Left ventricle myocardium inferior (tissue), 1 donor: ENCODE results near the gene PRG2. TPM values are rescaled to one million over a fixed set of nuclear protein-coding genes. Genes with fewer than 3 reads are reported as not detected.

ENCODE experiments used
- DNase-seq: peaks from one replicate; pipeline ENCODE4 v3.0.0-alpha.2; 2020
- H3K27ac ChIP-seq: fragments of 200-600 bp; replicated peaks from 2 replicates; pipeline ENCODE4 v1.8.0; 2021
- H3K27me3 ChIP-seq: fragments of 200-600 bp; 2 replicates; pipeline ENCODE4 v1.8.0; 2021; ENCODE audit warnings: low read depth
- H3K36me3 ChIP-seq: fragments of 200-600 bp; 2 replicates; pipeline ENCODE4 v1.8.0; 2021
- H3K4me1 ChIP-seq: fragments of 200-600 bp; 2 replicates; pipeline ENCODE4 v1.8.0; 2021
- H3K4me3 ChIP-seq: fragments of 200-600 bp; 2 replicates; pipeline ENCODE4 v1.8.0; 2021; ENCODE audit warnings: mild to moderate bottlenecking, moderate library complexity
- H3K9me3 ChIP-seq: fragments of 200-600 bp; replicated peaks from 2 replicates; pipeline ENCODE4 v1.8.0; 2021
- intact Hi-C: fragments of 100-400 bp; cut with micrococcal nuclease; formaldehyde crosslinking; loops from one replicate; pipeline ENCODE4 v1.11.0; 2022
- total RNA-seq: library from RNA; stranded (reverse); fragmentation: NEBNext Ultra II Directional; extraction: Animal tissue kit (Norgen Biotek cat#: 25700); gene quantifications from one replicate; pipeline ENCODE4 v1.2.1, GENCODE V29; 2021
- TF ChIP-seq, protein P1 (sequence below): fragments of 200-600 bp; IDR thresholded peaks from 2 replicates; pipeline ENCODE4 v1.8.0; 2021; ENCODE audit warnings: antibody characterized with exemption, mild to moderate bottlenecking, borderline replicate concordance
- donor health status: DM: no; HTN: yes; CAD: no; lungs with severe emphysema.

The PRG2 gene
- total RNA-seq, 1 donor from 2014 or later: not detected

DNA sequence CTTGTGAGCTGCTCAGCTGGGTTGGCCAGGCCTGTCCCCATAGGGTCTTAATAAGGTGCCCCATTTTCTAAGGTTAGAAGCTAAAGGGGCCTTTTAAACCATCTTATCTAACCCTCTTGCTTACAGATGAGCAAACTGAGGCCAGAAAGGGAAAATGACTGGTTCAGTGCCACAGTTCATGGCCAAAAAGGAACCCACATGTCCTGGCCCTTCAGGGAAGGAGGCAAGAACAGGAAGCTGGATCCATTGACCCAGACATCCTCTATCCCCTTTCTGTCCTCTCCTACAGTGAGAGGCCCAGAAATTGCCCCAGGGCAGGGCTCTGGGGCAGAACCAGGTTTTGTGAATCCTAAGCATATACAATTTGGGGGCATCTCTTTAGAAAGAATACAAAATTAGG, 19.5 kb downstream of the PRG2 start:
- Histone ChIP-seq H3K4me3 (no peak overlapping the region), H3K27me3 (no peaks in the 10 kb centered on the region), H3K36me3 (no peaks in the 10 kb centered on the region), H3K27ac (no peak overlapping the region), H3K4me1 (peaks cover 27% of the 10 kb centered on the region), H3K9me3 (no peaks in the 10 kb centered on the region)
- TF ChIP-seq, protein P1, sequence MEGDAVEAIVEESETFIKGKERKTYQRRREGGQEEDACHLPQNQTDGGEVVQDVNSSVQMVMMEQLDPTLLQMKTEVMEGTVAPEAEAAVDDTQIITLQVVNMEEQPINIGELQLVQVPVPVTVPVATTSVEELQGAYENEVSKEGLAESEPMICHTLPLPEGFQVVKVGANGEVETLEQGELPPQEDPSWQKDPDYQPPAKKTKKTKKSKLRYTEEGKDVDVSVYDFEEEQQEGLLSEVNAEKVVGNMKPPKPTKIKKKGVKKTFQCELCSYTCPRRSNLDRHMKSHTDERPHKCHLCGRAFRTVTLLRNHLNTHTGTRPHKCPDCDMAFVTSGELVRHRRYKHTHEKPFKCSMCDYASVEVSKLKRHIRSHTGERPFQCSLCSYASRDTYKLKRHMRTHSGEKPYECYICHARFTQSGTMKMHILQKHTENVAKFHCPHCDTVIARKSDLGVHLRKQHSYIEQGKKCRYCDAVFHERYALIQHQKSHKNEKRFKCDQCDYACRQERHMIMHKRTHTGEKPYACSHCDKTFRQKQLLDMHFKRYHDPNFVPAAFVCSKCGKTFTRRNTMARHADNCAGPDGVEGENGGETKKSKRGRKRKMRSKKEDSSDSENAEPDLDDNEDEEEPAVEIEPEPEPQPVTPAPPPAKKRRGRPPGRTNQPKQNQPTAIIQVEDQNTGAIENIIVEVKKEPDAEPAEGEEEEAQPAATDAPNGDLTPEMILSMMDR: no peak
- DNase-seq: no peak
- intact Hi-C loops: no loop called here

- no peak for DNase-seq
- intact Hi-C loops: no loop called here
- TF ChIP-seq, protein P1: no peak
Observed at GRCh38 chr11:57370251-57370650, 20.2 kb downstream of the PRG2 start.

GRCh38 chr11:57368845-57369232, 21.6 kb downstream of the PRG2 start:
- intact Hi-C loops: no loop called here
- TF ChIP-seq, protein P1: no peak
- no peak for DNase-seq
- Histone ChIP-seq H3K36me3 (no peaks in the 10 kb centered on the region), H3K9me3 (no peaks in the 10 kb centered on the region), H3K27ac (no peak overlapping the region), H3K27me3 (peaks cover 9% of the 10 kb centered on the region), H3K4me1 (peaks cover 22% of the 10 kb centered on the region), H3K4me3 (no peak overlapping the region)

More at GRCh38 chr11:57370251-57370650, 20.2 kb downstream of the PRG2 start:
- Histone ChIP-seq H3K4me3 (no peak overlapping the region), H3K27ac (no peak overlapping the region), H3K27me3 (peaks cover 4% of the 10 kb centered on the region), H3K9me3 (no peaks in the 10 kb centered on the region), H3K4me1 (peaks cover 22% of the 10 kb centered on the region), H3K36me3 (no peaks in the 10 kb centered on the region)

- peaks cover 18% of the 10 kb centered on the region for H3K4me1 ChIP-seq
- no peak overlapping the region for H3K27ac ChIP-seq
- H3K27me3 ChIP-seq: peaks cover 9% of the 10 kb centered on the region
- no peaks in the 10 kb centered on the region for H3K9me3 ChIP-seq
- no peak for DNase-seq
- no peaks in the 10 kb centered on the region for H3K36me3 ChIP-seq
- TF ChIP-seq, protein P1: no peak
- intact Hi-C loops: no loop called here
- no peak overlapping the region for H3K4me3 ChIP-seq
Observed at GRCh38 chr11:57368106-57368844, 22.2 kb downstream of the PRG2 start.

- no peak for DNase-seq
- H3K36me3 ChIP-seq: no peaks in the 10 kb centered on the region
- H3K4me1 ChIP-seq: peaks cover 6% of the 10 kb centered on the region
- intact Hi-C loops: no loop called here
- H3K4me3 ChIP-seq: no peak overlapping the region
- no peak overlapping the region for H3K27ac ChIP-seq
- TF ChIP-seq, protein P1: no peak
- H3K27me3 ChIP-seq: peaks cover 9% of the 10 kb centered on the region
- H3K9me3 ChIP-seq: no peaks in the 10 kb centered on the region
Observed at GRCh38 chr11:57364851-57365660, 25.4 kb downstream of the PRG2 start.
